GM18868 (cell line): ENCODE data around the gene NMT1.

Experiments used
- ATAC-seq: cut with Tn5 transposase; IDR thresholded peaks from one replicate; pipeline ENCODE4 v1.9.1; 2021; ENCODE audit warnings: mild to moderate bottlenecking, moderate library complexity; ENCODE audit not compliant: unreplicated experiment

Gene NMT1

GRCh38 chr17:45073414-45074070 lies 12.4 kb downstream of the NMT1 start:
- no peak for ATAC-seq

DNA sequence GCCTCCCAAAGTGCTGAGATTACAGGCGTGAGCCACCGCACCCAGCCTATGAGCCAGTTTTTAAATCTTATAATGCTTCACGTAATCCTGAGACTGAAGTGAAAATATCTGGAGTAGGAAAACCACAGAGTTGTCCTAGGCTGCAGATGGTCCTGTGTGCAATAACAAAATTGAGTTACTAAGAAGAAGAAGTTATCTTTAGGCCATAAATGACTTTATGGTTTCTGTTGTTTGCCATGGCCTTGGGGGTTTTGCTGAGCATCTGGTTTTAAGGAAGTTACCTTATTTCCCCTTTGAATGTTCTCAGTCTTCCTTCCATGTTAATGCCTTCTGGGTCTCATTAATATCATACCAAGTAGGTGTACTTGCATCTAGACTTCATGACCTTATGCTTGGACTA lies 16.5 kb downstream of the NMT1 start:
- ATAC-seq: no peak

DNA sequence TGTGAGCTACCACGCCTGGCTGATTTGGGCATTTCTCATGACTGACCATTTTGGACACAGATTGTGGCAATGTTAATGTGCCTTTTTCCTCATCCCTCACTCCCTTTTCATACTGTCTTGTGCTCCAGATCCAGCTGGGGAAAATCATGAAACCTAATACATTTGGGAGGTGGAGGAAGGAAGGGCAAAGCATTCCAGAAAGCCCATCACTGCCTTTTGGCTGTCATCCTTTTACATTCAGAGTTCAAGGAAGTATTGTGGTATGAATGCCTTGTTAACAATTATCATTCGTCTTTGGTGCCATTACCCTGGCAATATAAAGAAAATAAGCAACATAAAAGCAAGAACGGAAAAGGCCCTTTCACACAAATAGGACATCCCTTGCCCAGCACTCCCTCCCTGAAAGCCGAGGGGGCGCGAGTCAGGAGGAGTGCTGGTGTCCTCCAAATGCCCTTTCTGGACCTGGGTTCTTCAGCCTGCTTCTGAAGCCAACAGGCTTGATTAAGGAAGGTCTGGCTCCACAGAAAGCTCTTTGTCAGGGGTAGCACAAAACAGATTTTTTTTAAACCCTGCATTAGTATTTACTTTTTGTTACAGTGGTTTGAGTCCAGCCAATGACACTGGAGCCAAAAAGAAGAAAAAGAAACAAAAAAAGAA lies 20.1 kb downstream of the NMT1 start:
- ATAC-seq: no peak

- no peak for ATAC-seq
Observed at GRCh38 chr17:45086391-45086790, 25.3 kb downstream of the NMT1 start.

DNA sequence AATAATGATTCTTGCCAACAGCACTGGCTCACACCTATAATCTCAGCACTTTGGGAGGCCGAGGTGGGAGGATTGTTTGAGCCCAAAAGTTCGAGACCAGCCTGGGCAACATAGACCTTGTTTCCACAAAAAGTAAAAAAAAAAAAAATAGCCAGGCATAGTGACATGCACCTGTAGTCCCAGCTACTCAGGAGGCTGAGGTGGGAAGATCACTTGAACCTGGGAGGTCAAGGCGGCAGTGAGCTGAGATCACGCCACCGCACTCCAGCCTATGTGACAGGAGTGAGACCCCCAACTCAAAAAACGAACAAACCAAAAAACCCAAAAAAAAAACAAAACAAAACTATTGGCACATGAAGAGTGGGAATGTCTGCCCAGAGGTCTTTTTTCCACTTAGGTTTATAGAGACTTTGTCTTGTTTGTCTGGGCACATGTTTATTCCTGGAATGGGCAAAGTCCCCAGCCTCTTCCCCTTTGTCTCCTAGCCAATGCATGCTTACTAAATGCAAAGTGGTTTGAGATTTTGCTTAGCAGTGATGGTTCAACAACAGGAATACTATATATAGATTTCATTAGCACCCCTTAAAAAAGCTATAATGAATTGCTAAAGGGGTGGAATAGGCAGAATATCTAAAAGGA lies 25.9 kb downstream of the NMT1 start:
- ATAC-seq: no peak

- no peak for ATAC-seq
Observed at GRCh38 chr17:45087504-45087975, 26.4 kb downstream of the NMT1 start.

- ATAC-seq: no peak
Observed at GRCh38 chr17:45087978-45088377, 26.9 kb downstream of the NMT1 start.

GRCh38 chr17:45088741-45089140 lies 27.6 kb downstream of the NMT1 start:
- no peak for ATAC-seq

DNA sequence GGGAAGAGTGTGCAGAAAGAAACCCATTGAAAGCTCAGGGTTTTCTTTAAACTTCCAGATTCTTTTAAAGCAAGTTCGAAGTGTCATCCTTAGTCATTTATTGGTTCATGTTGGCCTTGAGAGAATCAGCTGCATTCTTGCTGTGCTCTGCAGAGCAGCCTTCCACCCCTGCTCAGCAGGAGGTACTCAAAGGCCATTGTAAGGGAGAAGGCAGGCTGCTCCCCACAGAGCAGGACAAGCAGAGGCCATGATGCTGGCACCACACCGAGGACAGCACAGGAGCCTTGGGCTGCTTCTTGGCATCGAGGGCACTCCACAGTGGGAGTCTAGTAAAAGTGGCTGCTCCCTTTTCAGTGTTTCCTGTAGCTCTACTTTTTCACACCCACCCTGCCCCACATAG lies 29.6 kb downstream of the NMT1 start:
- no peak for ATAC-seq

GRCh38 chr17:45091778-45092425 lies 30.8 kb downstream of the NMT1 start:
- no peak for ATAC-seq

- ATAC-seq: no peak
Observed at GRCh38 chr17:45092911-45093430, 31.9 kb downstream of the NMT1 start.

DNA sequence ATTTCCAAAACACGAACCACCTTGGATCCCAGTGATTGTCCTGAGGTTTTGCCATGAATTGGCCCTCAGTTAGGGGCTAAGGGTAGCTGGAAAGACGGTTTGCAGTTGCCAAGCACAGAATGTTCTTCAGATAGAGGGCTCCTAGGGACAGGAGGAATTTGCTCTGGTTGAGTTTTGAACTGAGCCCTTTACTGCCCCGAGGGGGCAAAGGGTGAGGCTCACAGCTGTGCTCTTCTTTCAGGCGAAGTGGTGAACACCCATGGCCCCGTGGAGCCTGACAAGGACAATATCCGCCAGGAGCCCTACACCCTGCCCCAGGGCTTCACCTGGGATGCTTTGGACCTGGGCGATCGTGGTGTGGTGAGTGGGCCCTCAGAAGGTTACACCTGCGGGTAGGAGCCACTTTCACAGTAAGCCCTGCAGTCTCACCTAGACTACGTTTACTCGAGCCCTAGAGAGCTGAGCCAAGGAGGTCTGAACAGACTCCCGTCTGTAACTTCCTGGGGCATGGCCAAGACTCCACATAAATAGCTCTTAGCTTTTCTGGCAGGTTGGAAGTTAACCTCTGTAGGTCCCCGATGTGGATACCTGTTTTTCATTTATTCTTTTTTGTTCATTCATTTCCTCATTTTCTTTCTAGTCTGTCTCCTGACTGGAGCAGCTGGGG lies 32.5 kb downstream of the NMT1 start:
- no peak for ATAC-seq

DNA sequence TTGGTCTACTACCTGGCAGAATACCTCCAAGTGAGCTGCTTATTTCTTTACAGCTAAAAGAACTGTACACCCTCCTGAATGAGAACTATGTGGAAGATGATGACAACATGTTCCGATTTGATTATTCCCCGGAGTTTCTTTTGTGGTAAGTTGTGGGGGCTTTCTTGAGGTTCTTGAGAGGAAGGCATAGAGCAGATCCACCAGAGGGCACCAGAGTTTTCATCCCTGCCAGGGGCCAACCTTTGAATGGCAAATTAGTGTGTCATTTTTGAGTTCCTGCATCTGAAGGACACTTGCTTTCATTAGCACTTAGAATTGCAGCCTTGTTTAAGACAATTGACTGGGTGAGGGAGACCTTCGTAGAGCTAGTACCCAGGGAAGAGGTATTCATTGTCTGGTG lies 35.0 kb downstream of the NMT1 start:
- no peak for ATAC-seq

- no peak for ATAC-seq
Observed at GRCh38 chr17:45096926-45097325, 35.8 kb downstream of the NMT1 start.

DNA sequence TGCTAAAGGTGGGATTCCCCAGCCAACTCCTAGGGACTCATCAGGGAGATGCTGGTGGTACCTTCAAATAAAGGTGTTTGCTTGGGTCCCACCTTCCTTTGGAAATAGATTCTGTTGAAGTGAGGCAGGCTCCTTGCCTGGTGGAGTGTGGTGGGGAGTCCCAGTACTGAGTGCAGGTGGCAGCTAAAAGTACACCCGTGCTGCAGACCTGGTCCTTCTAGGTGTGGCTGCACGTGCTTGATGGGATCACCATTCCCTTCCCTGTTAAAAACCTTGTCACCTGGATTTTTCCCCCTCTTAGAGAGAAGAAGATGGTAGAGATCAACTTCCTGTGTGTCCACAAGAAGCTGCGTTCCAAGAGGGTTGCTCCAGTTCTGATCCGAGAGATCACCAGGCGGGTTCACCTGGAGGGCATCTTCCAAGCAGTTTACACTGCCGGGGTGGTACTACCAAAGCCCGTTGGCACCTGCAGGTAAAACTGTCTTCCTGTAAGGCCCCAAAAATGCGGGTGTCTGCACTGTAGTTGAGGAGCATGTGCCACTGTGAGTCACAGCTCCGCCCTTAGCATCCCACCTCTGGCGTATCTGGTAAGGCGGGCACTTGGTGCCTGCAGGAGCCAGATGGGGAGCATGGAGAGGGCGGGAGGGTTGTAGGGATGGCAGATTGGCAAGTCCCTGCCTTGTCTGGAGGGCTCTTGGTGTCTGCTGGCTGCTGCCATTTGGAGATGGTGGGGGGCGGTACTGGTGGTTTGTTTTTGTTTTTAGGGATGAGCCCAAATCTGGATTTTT lies 37.2 kb downstream of the NMT1 start:
- ATAC-seq: no peak

DNA sequence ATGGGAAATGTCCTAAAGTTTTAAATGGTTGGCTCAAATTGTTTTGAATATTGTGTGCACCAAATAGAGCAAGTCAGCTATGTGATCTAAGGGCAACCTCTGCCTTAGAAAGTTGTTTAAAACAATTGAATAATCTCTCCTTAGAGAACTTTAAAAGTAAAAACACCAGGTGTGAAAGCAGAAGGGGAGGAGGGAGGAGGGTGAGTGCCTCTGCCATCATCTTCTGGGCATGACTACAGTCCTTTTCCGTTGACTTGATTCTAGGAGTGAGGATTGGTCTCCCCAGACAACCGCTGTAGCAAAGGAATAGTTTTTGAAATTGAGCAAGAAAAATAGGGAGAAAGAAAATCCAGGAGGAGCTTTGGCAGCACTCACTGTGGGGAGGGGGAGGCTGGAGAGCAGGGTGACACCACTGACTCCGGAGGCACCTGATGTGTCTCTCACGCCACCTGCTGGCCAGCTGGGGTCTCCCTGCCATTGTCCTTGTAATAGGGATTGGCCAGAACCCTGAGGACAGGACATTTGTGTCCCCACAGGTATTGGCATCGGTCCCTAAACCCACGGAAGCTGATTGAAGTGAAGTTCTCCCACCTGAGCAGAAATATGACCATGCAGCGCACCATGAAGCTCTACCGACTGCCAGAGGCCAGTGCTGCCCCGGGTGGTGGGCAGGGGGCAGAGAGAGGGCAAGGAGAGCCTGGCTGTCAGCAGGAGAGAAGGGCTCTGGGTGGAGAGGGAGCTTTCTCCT lies 37.9 kb downstream of the NMT1 start:
- no peak for ATAC-seq

GRCh38 chr17:45101546-45101882 lies 40.4 kb downstream of the NMT1 start:
- no peak for ATAC-seq

GRCh38 chr17:45101883-45102811 lies 41.0 kb downstream of the NMT1 start:
- ATAC-seq: no peak

DNA sequence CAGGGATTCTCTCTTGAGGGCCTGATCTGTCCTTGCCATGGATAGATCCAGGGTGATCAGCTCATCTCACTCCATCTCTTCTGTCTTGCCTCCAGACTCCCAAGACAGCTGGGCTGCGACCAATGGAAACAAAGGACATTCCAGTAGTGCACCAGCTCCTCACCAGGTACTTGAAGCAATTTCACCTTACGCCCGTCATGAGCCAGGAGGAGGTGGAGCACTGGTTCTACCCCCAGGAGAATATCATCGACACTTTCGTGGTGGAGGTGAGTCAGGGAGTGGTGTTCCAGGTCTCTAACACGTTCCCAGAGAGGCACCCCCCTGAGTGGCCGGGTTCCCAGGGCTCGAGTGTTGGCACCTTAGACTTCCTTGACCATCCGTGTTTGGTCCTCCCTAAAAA lies 41.7 kb downstream of the NMT1 start:
- no peak for ATAC-seq
